SK-N-SH (cell line): ENCODE results near the gene GALNT12. TPM values are rescaled to one million over a fixed set of nuclear protein-coding genes. Genes with fewer than 3 reads are reported as not detected.

Experiments used
- CTCF ChIA-PET: fragments of 300-600, 350-600 bp; formaldehyde crosslinking; extraction: SDS; loops from one replicate; lab custom pipeline; 2021; lab: Yijun Ruan, JAX
- POLR2A ChIA-PET: fragments of 350-600 bp; sonication (Branson Sonifier 250); formaldehyde crosslinking; extraction: SDS; loops from one replicate; lab custom pipeline; 2020; ENCODE audit warnings: antibody characterized with exemption, inconsistent platforms; lab: Yijun Ruan, JAX
- DNase-seq: peaks from one replicate; pipeline ENCODE4 v3.0.0; 2012
- H2AFZ ChIP-seq: fragments of 200-600 bp; sonication (generic); 2 replicates; pipeline ENCODE4 v1.8.1; 2016; ENCODE audit warnings: antibody characterized with exemption, mild to moderate bottlenecking, low read depth
- H3F3A ChIP-seq: fragments of 200-600 bp; sonication (generic); replicated peaks from 2 replicates; pipeline ENCODE3; 2016; ENCODE audit warnings: antibody characterized with exemption, mild to moderate bottlenecking; ENCODE audit not compliant: insufficient read depth
- H3K27ac ChIP-seq, 2 experiments: fragments of 200-500 bp in 1 of 2; fragments of 200-600 bp in 1 of 2; sonication (Bioruptor generic) in 1 of 2; sonication (generic), shearing (Covaris generic) in 1 of 2; 2 replicates each; pipeline versions ENCODE4 v1.5.1 to v1.6.1; 2014 to 2016; ENCODE audit warnings: low read depth in 2 of 2, inconsistent platforms in 1 of 2, low read length in 1 of 2, mild to moderate bottlenecking in 1 of 2, mixed read lengths in 1 of 2
- H3K27me3 ChIP-seq: fragments of 200-600 bp; sonication (generic), shearing (Covaris generic); 2 replicates; pipeline ENCODE4 v1.6.1; 2016; ENCODE audit warnings: mixed run types; ENCODE audit not compliant: insufficient read depth
- H3K36me3 ChIP-seq, 2 experiments: fragments of 200-500 bp in 1 of 2; fragments of 200-600 bp in 1 of 2; sonication (Bioruptor generic) in 1 of 2; sonication (generic) in 1 of 2; replicated peaks in 1 of 2; 2 replicates each; pipeline versions ENCODE3 to v1.5.1; 2014 to 2016; ENCODE audit warnings: low read length in 1 of 2, mild to moderate bottlenecking in 1 of 2; ENCODE audit not compliant: insufficient read depth in 2 of 2, control insufficient read depth in 1 of 2
- H3K4me1 ChIP-seq, 2 experiments: fragments of 200-500 bp in 1 of 2; fragments of 200-600 bp in 1 of 2; sonication (Bioruptor generic) in 1 of 2; sonication (generic), shearing (Covaris generic) in 1 of 2; 2 replicates each; pipeline versions ENCODE4 v1.5.1 to v1.6.1; 2014 to 2016; ENCODE audit warnings: low read depth in 1 of 2, low read length in 1 of 2, mixed run types in 1 of 2; ENCODE audit not compliant: insufficient read depth in 2 of 2, control insufficient read depth in 1 of 2
- H3K4me2 ChIP-seq: fragments of 200-600 bp; sonication (generic), shearing (Covaris generic); 2 replicates; pipeline ENCODE4 v1.6.1; 2017; ENCODE audit warnings: mixed run types
- H3K4me3 ChIP-seq, 2 experiments: fragments of 200-500 bp in 1 of 2; fragments of 200-600 bp in 1 of 2; sonication (Bioruptor generic) in 1 of 2; sonication (generic), shearing (Covaris generic) in 1 of 2; 2 replicates each; pipeline versions ENCODE4 v1.5.1 to v1.8.1; 2014 to 2016; ENCODE audit warnings: low read depth in 2 of 2, inconsistent platforms in 1 of 2, low read length in 1 of 2, mild to moderate bottlenecking in 1 of 2, mixed read lengths in 1 of 2, moderate library complexity in 1 of 2
- H3K79me2 ChIP-seq: fragments of 200-600 bp; sonication (generic); 2 replicates; pipeline ENCODE4 v1.8.1; 2017; ENCODE audit warnings: mild to moderate bottlenecking; ENCODE audit not compliant: insufficient read depth
- H3K9ac ChIP-seq: fragments of 200-600 bp; sonication (generic); 2 replicates; pipeline ENCODE4 v1.6.1; 2017; ENCODE audit warnings: mixed run types
- H3K9me2 ChIP-seq: fragments of 200-600 bp; sonication (generic); 2 replicates; pipeline ENCODE4 v1.6.1; 2017; ENCODE audit warnings: mixed run types
- H3K9me3 ChIP-seq: fragments of 200-600 bp; sonication (generic); 2 replicates; pipeline ENCODE4 v1.6.1; 2017; ENCODE audit warnings: mixed run types, mild to moderate bottlenecking, moderate library complexity
- H4K20me1 ChIP-seq: fragments of 200-600 bp; sonication (generic); 2 replicates; pipeline ENCODE4 v1.6.1; 2017; ENCODE audit warnings: mild to moderate bottlenecking, mixed run types; ENCODE audit not compliant: insufficient read depth
- CHD2 ChIP-seq: fragments of 150-350 bp; IDR thresholded peaks from 2 replicates; pipeline ENCODE4 v1.6.1; 2018; ENCODE audit warnings: low read length; ENCODE audit not compliant: partially characterized antibody
- CTCF ChIP-seq: fragments of 200-600 bp; sonication (generic); IDR thresholded peaks from 2 replicates; pipeline ENCODE4 v1.6.1; 2017; ENCODE audit warnings: antibody characterized with exemption, mild to moderate bottlenecking, moderate library complexity
- EP300 ChIP-seq, 2 experiments: IDR thresholded peaks; 2 replicates each; pipeline versions ENCODE4 v1.4.0 to v1.6.1; 2012; ENCODE audit warnings: borderline replicate concordance in 1 of 2, low read depth in 1 of 2, low read length in 1 of 2
- EZH2phosphoT487 ChIP-seq: fragments of 200-600 bp; sonication (generic); IDR thresholded peaks from 2 replicates; pipeline ENCODE4 v1.6.1; 2017; ENCODE audit warnings: low read depth, mixed run types, mild to moderate bottlenecking, antibody characterized with exemption, moderate library complexity, borderline replicate concordance
- GABPA ChIP-seq: IDR thresholded peaks from 2 replicates; pipeline ENCODE4 v1.4.0; 2012; ENCODE audit warnings: low read depth, mild to moderate bottlenecking
- IRF3 ChIP-seq: fragments of 150-350 bp; IDR thresholded peaks from 2 replicates; pipeline ENCODE4 v1.6.1; 2016; ENCODE audit warnings: mild to moderate bottlenecking, low read depth, low read length
- JUND ChIP-seq: IDR thresholded peaks from 2 replicates; pipeline ENCODE4 v1.4.0; 2012
- MAX ChIP-seq: IDR thresholded peaks from 2 replicates; pipeline ENCODE4 v1.4.0; 2012; ENCODE audit warnings: low read depth
- NFIC ChIP-seq: IDR thresholded peaks from 2 replicates; pipeline ENCODE4 v1.4.0; 2012; ENCODE audit warnings: borderline replicate concordance
- PBX3 ChIP-seq: IDR thresholded peaks from 2 replicates; pipeline ENCODE4; 2012
- POLR2AphosphoS5 ChIP-seq: IDR thresholded peaks from 2 replicates; pipeline ENCODE4 v1.6.1; 2012; ENCODE audit warnings: low read depth, low read length
- RAD21 ChIP-seq: IDR thresholded peaks from 2 replicates; pipeline ENCODE4 v1.6.1; 2012; ENCODE audit warnings: mild to moderate bottlenecking, low read length
- RCOR1 ChIP-seq: fragments of 150-350 bp; IDR thresholded peaks from 2 replicates; pipeline ENCODE4 v1.6.1; 2017; ENCODE audit warnings: antibody characterized with exemption, low read length
- RXRA ChIP-seq: IDR thresholded peaks from 2 replicates; pipeline ENCODE4 v1.4.0; 2012; ENCODE audit warnings: low read depth, mild to moderate bottlenecking, borderline replicate concordance
- SMC3 ChIP-seq: IDR thresholded peaks from 2 replicates; pipeline ENCODE4 v1.6.1; 2012; ENCODE audit warnings: low read depth, low read length, improper control_type of control experiment
- TCF12 ChIP-seq: IDR thresholded peaks from 2 replicates; pipeline ENCODE4 v1.4.0; 2012
- USF1 ChIP-seq: IDR thresholded peaks from 2 replicates; pipeline ENCODE4 v1.4.0; 2012; ENCODE audit warnings: low read depth, borderline replicate concordance
- YY1 ChIP-seq: IDR thresholded peaks from 2 replicates; pipeline ENCODE4 v1.4.0; 2012; ENCODE audit warnings: low read depth, mild to moderate bottlenecking
- WGBS: methylation state at CpG from one replicate; pipeline ENCODE4 v1.1.6; 2017; ENCODE audit warnings: low lambda C conversion rate; 5-methylcytosine and 5-hydroxymethylcytosine counted together
- polyA plus RNA-seq, 3 experiments: library from polyadenylated mRNA; depleted of rRNA; stranded (reverse); fragments of >200 nt; gene quantifications; 2 replicates each; pipeline ENCODE4 v1.2.3, GENCODE V29; 2012

The GALNT12 gene
- polyA plus RNA-seq, 1 of the 3 experiments (the other 2 are of a cell fraction): 7.4 TPM

- H3F3A ChIP-seq: no peaks in the 10 kb centered on the region
- no peaks in the 10 kb centered on the region for H3K36me3 ChIP-seq
- WGBS: 31% methylated on average over 7 of the region's 8 CpGs
- ChIA-PET CTCF (interaction anchor here (0.9 kb wide), 1 partner anchor 31 kb away, joined by 3 read pairs; no protein-coding TSS in a partner anchor), POLR2A (no interaction called here)
- H3K9me2 ChIP-seq: no peaks in the 10 kb centered on the region
- TF ChIP-seq EZH2phosphoT487 (no peak), RCOR1 (no peak), GABPA (no peak), CHD2 (no peak), IRF3 (no peak), RXRA (no peak), NFIC (no peak), RAD21 (no peak), TCF12 (no peak), EP300 (IDR thresholded peaks at IDR 0.05; ENCODE audit: borderline replicate concordance in 1 of 2, low read depth in 1 of 2, low read length in 1 of 2) (no peak), MAX (no peak), USF1 (no peak), CTCF (no peak), JUND (no peak), PBX3 (no peak), YY1 (no peak), POLR2AphosphoS5 (no peak), SMC3 (no peak)
- H3K27ac ChIP-seq: no peak overlapping the region
- H4K20me1 ChIP-seq: no peaks in the 10 kb centered on the region
- H3K27me3 ChIP-seq: no peaks in the 10 kb centered on the region; the same call in 1 of the 2 replicates
- no peak overlapping the region for H3K9ac ChIP-seq
- H3K4me1 ChIP-seq: no peaks in the 10 kb centered on the region
- no peak overlapping the region for H3K4me2 ChIP-seq
- no peak for DNase-seq
- H3K4me3 ChIP-seq: no peak overlapping the region
- no peaks in the 10 kb centered on the region for H3K79me2 ChIP-seq
- no peak overlapping the region for H2AFZ ChIP-seq
- H3K9me3 ChIP-seq: no peaks in the 10 kb centered on the region
Measured at GRCh38 chr9:98879963-98880310, 72.5 kb downstream of the GALNT12 start.
